GM10248 (cell line): ENCODE data around the gene C11orf68.
A peak's percentile ranks its signal among the peaks of the same experiment; 100 is the strongest.

Source experiments
- CTCF ChIA-PET: fragments of 300-600 bp; sonication (Branson Sonifier 250); formaldehyde crosslinking; extraction: SDS; loops from one replicate; lab custom pipeline; 2021; ENCODE audit warnings: antibody characterized with exemption; lab: Yijun Ruan, JAX
- POLR2A ChIA-PET: fragments of 350-650 bp; sonication (Branson Sonifier 250); formaldehyde crosslinking; extraction: SDS; loops from one replicate; lab custom pipeline; 2020; ENCODE audit warnings: antibody characterized with exemption; lab: Yijun Ruan, JAX
- DNase-seq: peaks from one replicate; pipeline ENCODE4 v3.0.0; 2012; ENCODE audit errors: extremely low spot score
- TF ChIP-seq, protein P1 (sequence below): IDR thresholded peaks from 2 replicates; pipeline ENCODE4 v1.5.1; 2012; ENCODE audit warnings: mild to moderate bottlenecking, low read depth; ENCODE audit errors: extremely low read depth, missing control alignments, control extremely low read depth

The C11orf68 gene

DNA sequence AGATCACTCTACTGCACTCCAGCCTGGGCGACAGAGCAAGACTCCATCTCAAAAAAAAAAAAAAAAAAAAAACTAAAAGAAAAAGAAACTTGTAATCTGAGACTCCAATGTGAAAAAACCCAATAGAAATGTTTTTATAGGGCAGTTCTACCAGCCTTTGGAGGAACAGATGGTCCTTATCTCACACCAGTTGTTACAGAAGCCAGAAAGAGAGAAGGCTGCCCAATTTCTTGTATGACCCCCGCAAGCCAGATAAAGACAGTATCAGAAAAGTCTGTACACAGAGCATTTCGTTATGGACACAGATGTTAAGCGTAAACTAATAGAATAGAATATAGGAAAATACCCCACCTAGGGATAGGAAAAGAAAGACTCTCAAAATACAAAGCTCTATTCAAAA, 15.2 kb upstream of the C11orf68 start:
- TF ChIP-seq, protein P1, sequence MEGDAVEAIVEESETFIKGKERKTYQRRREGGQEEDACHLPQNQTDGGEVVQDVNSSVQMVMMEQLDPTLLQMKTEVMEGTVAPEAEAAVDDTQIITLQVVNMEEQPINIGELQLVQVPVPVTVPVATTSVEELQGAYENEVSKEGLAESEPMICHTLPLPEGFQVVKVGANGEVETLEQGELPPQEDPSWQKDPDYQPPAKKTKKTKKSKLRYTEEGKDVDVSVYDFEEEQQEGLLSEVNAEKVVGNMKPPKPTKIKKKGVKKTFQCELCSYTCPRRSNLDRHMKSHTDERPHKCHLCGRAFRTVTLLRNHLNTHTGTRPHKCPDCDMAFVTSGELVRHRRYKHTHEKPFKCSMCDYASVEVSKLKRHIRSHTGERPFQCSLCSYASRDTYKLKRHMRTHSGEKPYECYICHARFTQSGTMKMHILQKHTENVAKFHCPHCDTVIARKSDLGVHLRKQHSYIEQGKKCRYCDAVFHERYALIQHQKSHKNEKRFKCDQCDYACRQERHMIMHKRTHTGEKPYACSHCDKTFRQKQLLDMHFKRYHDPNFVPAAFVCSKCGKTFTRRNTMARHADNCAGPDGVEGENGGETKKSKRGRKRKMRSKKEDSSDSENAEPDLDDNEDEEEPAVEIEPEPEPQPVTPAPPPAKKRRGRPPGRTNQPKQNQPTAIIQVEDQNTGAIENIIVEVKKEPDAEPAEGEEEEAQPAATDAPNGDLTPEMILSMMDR, result no peak
- ChIA-PET POLR2A (no interaction called here), CTCF (interaction anchor here (0.8 to 5.2 kb wide), 4 partner anchors 14 to 49 kb away, joined by 3 to 24 read pairs (median 4); partner anchors contain the start of gene CCDC85B)
- DNase-seq, result no peak

DNA sequence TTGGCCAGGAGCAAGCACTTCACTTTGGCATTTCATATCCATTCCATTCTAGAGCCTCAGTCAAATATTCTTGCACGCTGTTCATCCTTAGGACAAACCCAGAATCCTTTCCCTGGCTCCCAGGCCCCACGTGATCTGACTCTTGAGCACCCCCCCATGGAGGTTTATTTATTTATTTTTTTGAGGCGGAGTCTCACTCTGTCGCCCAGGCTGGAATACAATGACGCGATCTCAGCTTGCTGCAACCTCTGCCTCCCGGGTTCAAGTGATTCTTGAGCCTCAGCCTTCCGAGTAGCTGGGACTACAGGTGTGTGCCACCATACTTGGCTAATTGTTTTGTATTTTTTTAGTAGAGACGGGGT, 13.7 kb upstream of the C11orf68 start:
- no peak for DNase-seq
- TF ChIP-seq, protein P1, result no peak
- POLR2A ChIA-PET, result no interaction called here
- CTCF ChIA-PET, result interaction anchor here (0.9 to 1.9 kb wide), 4 partner anchors 9 to 48 kb away, joined by 3 to 5 read pairs (median 4); partner anchors contain the start of gene FIBP

DNA sequence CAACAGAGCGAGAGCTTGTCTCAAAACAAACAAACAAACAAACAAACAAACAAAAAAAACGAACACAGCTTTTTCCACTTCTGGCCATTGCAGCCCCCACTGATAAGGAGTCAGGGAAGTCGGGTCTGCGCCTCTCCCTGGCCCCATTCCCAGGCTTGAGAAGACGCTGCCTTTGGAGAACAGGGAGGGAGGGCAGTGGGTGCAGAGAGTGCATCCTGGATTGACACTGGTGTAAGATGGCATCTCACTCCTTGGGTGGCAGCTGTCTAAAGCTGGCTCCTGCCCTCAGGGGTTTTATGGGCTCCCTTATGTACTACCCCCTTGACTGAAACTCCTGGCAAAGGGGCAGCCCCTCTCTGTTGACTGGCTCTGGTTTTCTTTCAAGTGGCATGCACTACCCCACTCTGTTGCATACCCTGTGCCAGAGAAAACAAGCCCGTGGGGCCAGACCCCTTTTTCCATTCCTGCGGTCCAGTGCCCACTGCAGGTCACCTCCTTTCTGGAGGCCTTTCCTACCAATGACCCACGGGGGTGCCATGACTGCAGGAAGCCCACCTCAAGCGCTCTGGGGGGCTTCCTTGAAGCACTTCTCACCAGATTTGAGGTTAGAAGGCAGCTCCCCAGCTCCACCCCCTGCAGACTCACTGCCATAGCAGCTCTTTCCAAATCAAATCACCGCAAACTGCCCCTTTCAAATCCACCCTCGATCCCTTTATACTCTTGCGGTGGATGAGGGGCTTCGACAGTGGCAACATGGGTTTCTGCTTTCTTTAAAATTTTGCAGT, 13.1 kb upstream of the C11orf68 start:
- DNase-seq, result no peak
- CTCF ChIA-PET, result interaction anchor here (0.9 to 1.9 kb wide), 2 partner anchors 44 to 47 kb away, joined by 5 read pairs; partner anchors contain the start of gene FIBP

DNA sequence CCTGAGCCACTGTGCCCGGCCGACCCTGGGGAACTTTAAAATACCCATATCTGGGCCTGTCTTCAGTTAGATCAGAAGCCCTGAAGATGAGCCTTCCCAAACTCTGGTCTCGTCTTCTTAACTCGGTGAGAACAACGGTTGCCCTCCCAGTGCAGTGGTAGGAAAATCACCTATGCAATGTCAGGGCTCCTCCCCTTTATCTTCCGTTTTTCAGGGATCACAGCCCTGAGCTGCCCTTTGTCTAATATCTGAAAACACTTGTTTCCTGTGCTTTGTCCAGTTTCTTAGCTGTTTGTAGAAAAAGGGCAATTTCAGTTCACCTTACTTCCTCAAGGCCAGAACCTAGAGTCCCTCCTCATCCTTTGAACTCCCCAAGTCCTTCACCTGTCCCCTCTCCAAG, 9.8 kb upstream of the C11orf68 start:
- ChIA-PET POLR2A (no interaction called here), CTCF (interaction anchor here (1.0 to 2.1 kb wide), 3 partner anchors 15 to 69 kb away, joined by 3 to 5 read pairs (median 3); partner anchors contain the start of gene CCDC85B)
- TF ChIP-seq, protein P1, result no peak
- no peak for DNase-seq

More for the DNA sequence above, 13.1 kb upstream of the C11orf68 start:
- TF ChIP-seq, protein P1, result peak; percentile 13
- POLR2A ChIA-PET, result no interaction called here

DNA sequence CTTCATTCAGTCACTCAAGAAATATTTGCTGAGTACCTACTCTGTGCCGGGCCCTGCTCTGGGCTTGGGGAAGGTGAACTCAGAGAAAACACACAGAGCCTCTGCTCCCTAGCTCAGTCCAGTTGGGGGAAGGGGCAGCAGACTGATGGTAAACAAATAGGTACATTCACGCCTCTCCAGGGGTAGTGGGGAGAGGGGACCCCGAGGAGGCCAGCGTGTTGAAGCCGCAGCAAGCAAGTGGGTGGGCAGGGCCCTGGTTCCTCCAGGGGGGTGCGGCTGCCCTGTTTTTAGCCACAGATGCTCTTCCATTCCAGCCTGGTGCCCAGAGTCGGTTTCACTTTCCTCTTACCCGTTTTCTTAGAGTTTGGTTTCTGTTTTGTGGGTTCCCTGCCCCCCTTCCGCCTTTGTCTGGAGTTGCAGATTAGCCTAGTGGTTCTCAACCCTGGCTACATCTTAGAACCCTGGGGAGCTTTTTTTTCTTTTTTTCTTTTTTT, 9.1 kb upstream of the C11orf68 start:
- TF ChIP-seq, protein P1, result no peak
- CTCF ChIA-PET, result interaction anchor here (0.8 to 2.1 kb wide), 6 partner anchors 8 to 68 kb away, joined by 3 to 7 read pairs (median 4); partner anchors contain the start of genes CCDC85B and FIBP
- DNase-seq, result peak; percentile 89
- POLR2A ChIA-PET, result interaction anchor here (0.6 kb wide), 1 partner anchor 383 kb away, joined by 3 read pairs; no protein-coding TSS in a partner anchor

DNA sequence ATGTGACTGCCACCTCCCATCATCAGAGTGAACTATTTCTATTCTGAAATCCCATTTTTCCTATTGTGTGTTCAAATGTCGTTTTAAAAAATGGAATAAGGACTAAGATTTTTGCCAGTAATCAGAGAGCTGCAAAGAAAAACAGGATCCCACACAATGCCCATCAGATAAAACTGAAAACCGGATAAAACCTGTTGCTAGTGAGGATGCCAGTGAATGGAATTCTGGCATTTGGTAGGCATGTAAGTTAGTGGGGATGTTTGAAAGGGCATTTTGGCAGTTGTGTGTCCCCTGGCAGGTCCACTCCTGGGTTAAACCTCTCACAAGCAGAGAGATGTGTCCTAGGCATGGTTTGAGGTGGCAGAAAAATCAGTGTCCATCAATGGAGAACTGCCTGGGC, 6.5 kb upstream of the C11orf68 start:
- no peak for DNase-seq
- ChIA-PET CTCF (interaction anchor here (1.0 kb wide), 1 partner anchor 41 kb away, joined by 3 read pairs; no protein-coding TSS in a partner anchor), POLR2A (no interaction called here)
- TF ChIP-seq, protein P1, result no peak
